Panc1 (cell line): Measurements from ENCODE around the gene ITGBL1.

Source experiments
- POLR2AphosphoS5 ChIP-seq: IDR thresholded peaks from 2 replicates; pipeline ENCODE4 v1.6.1; 2012; ENCODE audit warnings: mild to moderate bottlenecking, low read depth, low read length, moderate library complexity
- SIN3A ChIP-seq: IDR thresholded peaks from 2 replicates; pipeline ENCODE4 v1.6.1; 2012; ENCODE audit warnings: low read depth, mild to moderate bottlenecking, low read length, moderate library complexity, borderline replicate concordance; ENCODE audit not compliant: insufficient read depth
- TCF7L2 ChIP-seq: IDR thresholded peaks from 2 replicates; pipeline ENCODE4 v1.6.1; 2011; ENCODE audit warnings: mild to moderate bottlenecking, low read depth, low read length, inconsistent platforms
- TF ChIP-seq, protein P1 (sequence below): fragments of 450-650 bp; IDR thresholded peaks from 2 replicates; pipeline ENCODE4 v1.5.1; 2017; ENCODE audit warnings: mild to moderate bottlenecking
- TF ChIP-seq, protein P2 (sequence below), 2 experiments: IDR thresholded peaks; 2 replicates each; pipeline ENCODE4 v1.6.1; 2011 to 2012; ENCODE audit warnings: low read depth in 2 of 2, control low read depth in 1 of 2, low read length in 1 of 2, mild to moderate bottlenecking in 1 of 2, moderate library complexity in 1 of 2; ENCODE audit not compliant: insufficient read depth in 1 of 2

DNA sequence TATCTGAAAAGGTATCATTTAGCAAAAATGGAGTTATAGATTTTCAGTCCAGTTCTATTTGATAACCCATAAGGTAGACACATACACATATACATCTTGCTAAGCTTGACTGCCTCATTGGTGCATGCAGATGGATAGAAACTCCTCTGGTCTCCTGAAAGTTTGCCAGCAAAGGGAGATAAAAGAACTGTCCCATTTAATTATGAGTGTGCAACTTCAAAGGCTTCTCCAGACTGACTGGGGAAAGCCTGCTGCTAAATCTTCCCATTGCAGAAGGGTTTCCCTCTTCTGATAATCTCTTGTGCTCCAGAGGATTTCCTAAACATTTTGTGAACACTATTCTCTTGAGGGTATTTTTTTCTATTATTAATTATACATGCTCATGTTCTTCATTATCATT, 131.9 kb downstream of the ITGBL1 start:
- TF ChIP-seq, protein P1, sequence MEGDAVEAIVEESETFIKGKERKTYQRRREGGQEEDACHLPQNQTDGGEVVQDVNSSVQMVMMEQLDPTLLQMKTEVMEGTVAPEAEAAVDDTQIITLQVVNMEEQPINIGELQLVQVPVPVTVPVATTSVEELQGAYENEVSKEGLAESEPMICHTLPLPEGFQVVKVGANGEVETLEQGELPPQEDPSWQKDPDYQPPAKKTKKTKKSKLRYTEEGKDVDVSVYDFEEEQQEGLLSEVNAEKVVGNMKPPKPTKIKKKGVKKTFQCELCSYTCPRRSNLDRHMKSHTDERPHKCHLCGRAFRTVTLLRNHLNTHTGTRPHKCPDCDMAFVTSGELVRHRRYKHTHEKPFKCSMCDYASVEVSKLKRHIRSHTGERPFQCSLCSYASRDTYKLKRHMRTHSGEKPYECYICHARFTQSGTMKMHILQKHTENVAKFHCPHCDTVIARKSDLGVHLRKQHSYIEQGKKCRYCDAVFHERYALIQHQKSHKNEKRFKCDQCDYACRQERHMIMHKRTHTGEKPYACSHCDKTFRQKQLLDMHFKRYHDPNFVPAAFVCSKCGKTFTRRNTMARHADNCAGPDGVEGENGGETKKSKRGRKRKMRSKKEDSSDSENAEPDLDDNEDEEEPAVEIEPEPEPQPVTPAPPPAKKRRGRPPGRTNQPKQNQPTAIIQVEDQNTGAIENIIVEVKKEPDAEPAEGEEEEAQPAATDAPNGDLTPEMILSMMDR = no peak
- TF ChIP-seq SIN3A (no peak), POLR2AphosphoS5 (no peak), TCF7L2 (no peak)
- TF ChIP-seq, protein P2, sequence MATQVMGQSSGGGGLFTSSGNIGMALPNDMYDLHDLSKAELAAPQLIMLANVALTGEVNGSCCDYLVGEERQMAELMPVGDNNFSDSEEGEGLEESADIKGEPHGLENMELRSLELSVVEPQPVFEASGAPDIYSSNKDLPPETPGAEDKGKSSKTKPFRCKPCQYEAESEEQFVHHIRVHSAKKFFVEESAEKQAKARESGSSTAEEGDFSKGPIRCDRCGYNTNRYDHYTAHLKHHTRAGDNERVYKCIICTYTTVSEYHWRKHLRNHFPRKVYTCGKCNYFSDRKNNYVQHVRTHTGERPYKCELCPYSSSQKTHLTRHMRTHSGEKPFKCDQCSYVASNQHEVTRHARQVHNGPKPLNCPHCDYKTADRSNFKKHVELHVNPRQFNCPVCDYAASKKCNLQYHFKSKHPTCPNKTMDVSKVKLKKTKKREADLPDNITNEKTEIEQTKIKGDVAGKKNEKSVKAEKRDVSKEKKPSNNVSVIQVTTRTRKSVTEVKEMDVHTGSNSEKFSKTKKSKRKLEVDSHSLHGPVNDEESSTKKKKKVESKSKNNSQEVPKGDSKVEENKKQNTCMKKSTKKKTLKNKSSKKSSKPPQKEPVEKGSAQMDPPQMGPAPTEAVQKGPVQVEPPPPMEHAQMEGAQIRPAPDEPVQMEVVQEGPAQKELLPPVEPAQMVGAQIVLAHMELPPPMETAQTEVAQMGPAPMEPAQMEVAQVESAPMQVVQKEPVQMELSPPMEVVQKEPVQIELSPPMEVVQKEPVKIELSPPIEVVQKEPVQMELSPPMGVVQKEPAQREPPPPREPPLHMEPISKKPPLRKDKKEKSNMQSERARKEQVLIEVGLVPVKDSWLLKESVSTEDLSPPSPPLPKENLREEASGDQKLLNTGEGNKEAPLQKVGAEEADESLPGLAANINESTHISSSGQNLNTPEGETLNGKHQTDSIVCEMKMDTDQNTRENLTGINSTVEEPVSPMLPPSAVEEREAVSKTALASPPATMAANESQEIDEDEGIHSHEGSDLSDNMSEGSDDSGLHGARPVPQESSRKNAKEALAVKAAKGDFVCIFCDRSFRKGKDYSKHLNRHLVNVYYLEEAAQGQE (IDR thresholded peaks at IDR 0.05; ENCODE audit: insufficient read depth in 1 of 2, low read depth in 2 of 2, low read length in 1 of 2) = no peak
